C4-2B (cell line): ENCODE data around the gene GHDC.

ENCODE experiments used
- CTCF ChIP-seq: fragments of 450-650 bp; conservative IDR thresholded peaks from 2 replicates; pipeline ENCODE4 v1.5.1; 2017; ENCODE audit warnings: mild to moderate bottlenecking
- ZFX ChIP-seq: fragments of 450-650 bp; IDR thresholded peaks from 2 replicates; pipeline ENCODE4 v1.6.1; 2017

GRCh38 chr17:42203354-42203753 is 9.1 kb upstream of the GHDC start:
- no peak for TF ChIP-seq CTCF
- TF ChIP-seq ZFX, result no peak
